ENCODE data around the gene RGS2.

- no peak for TF ChIP-seq CTCF (conservative IDR thresholded peaks at IDR 0.05)
- TF ChIP-seq EZH2 (IDR thresholded peaks at IDR 0.05; ENCODE audit: low read depth) = no peak
Observed at GRCh38 chr1:192811594-192812239, 2.9 kb downstream of the RGS2 start.
